ENCODE measurements around the gene TM7SF3. TPM values are rescaled to one million over a fixed set of nuclear protein-coding genes. Genes with fewer than 3 reads are reported as not detected.

TM7SF3 gene
- total RNA-seq, 1 donor from 2014 or later: 48.1 TPM

GRCh38 chr12:27014859-27015729 is 910 bp upstream of the TM7SF3 start:
- no peak for DNase-seq (ENCODE audit: low read depth)
- peak overlapping the region; percentile 81 for H3K4me3 ChIP-seq (ENCODE audit: low read depth, low read length)
- TF ChIP-seq, protein P1, sequence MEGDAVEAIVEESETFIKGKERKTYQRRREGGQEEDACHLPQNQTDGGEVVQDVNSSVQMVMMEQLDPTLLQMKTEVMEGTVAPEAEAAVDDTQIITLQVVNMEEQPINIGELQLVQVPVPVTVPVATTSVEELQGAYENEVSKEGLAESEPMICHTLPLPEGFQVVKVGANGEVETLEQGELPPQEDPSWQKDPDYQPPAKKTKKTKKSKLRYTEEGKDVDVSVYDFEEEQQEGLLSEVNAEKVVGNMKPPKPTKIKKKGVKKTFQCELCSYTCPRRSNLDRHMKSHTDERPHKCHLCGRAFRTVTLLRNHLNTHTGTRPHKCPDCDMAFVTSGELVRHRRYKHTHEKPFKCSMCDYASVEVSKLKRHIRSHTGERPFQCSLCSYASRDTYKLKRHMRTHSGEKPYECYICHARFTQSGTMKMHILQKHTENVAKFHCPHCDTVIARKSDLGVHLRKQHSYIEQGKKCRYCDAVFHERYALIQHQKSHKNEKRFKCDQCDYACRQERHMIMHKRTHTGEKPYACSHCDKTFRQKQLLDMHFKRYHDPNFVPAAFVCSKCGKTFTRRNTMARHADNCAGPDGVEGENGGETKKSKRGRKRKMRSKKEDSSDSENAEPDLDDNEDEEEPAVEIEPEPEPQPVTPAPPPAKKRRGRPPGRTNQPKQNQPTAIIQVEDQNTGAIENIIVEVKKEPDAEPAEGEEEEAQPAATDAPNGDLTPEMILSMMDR (conservative IDR thresholded peaks at IDR 0.05; ENCODE audit: low read depth, low read length): no peak

DNA sequence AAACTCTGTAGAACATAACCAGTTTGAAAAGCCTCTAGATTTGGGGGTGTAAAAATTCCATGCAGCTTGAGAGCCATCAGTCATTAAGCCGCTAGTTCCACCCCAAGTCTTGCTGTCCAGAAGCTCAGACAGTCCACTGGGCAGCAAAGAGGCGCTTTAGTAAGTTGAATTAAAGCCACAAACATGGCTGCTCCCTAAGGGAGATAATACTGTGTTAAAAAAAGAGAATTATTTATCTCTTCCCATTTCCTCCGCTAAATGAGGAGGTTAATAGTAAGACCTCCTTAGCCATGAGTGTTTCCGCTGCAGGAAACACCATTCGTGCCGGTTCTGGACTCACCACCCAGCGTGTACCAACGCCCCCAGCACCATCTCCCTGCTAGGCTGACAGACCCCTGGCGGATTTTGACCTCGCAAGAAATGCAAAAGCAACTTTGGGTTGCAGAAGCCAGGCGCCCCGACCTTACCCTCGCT is 536 bp downstream of the TM7SF3 start:
- no peak for DNase-seq (ENCODE audit: low read depth)
- TF ChIP-seq, protein P1 (conservative IDR thresholded peaks at IDR 0.05; ENCODE audit: low read depth, low read length): no peak
- H3K4me3 ChIP-seq (ENCODE audit: low read depth, low read length): peak overlapping the region; percentile 81

DNA sequence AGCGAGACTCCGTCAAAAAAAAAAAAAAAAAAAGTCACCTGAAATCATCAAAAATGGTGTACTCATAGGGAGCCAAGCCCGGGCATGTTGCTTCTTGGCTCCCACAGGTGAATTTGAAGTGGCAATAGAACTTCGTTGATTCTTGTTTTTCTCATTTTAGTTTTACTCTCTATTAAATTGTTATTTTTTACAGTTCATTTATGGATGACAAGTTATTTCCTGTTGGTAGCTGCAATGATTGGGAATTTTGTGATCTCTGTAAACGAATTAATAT is 1.3 kb downstream of the TM7SF3 start:
- TF ChIP-seq, protein P1 (conservative IDR thresholded peaks at IDR 0.05; ENCODE audit: low read depth, low read length): no peak
- DNase-seq (ENCODE audit: low read depth): no peak
- H3K4me3 ChIP-seq (ENCODE audit: low read depth, low read length): peak overlapping the region; percentile 81

DNA sequence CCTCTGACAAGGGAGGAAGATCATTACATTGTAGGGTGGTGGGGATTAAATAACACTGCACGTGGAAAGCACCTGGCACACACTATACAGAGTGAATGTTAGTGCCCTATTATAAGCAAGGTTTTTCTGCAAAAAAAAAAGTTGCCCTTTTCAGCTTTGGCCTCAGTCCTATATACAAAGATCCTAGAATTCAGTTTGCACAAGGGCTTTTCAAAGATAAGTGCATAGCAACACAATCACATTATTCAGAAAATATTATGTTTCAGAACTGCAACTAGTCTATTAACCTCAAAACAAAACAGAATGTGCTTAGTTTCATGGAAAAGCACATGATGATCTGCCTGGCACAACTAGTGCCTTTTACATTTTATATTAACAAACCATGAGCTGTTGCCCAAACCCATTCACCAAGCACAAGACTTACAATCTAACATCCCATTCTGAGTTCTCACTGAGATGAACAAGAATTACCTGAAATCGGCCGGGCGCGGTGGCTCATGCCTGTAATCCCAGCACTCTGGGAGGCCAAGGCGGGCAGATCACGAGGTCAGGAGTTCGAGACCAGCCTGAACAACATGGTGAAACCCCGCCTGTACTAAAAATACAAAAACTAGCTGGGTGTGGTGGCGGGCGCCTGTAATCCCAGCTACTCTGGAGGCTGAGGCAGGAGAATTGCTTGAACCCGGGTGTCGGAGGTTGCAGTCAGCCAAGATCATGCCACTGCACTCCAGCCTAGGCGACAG is 1.8 kb downstream of the TM7SF3 start:
- peak overlapping the region; percentile 81 for H3K4me3 ChIP-seq (ENCODE audit: low read depth, low read length)
- DNase-seq (ENCODE audit: low read depth): no peak
- TF ChIP-seq, protein P1 (conservative IDR thresholded peaks at IDR 0.05; ENCODE audit: low read depth, low read length): no peak

DNA sequence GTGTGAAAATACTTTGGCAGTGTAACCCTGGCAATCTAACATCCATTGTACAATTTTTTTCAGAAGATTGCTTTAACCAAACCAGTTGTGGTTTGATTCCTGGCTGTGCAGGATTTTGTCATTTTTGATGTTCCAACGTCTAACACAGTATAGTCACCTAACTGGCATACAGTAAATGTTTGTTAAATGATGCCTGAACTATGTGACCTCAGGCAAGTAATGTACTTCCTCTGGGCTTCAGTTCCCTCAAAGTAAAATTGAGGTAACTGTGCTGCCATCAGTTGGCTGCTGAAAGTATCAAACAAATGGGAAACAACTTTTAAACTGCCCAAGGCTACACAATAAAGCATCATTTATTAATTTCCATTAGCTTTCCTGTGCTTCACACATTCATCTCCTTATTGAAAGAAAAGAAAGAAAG is 4.3 kb downstream of the TM7SF3 start:
- no peak for DNase-seq (ENCODE audit: low read depth)
- TF ChIP-seq, protein P1 (conservative IDR thresholded peaks at IDR 0.05; ENCODE audit: low read depth, low read length): peak; percentile 12

DNA sequence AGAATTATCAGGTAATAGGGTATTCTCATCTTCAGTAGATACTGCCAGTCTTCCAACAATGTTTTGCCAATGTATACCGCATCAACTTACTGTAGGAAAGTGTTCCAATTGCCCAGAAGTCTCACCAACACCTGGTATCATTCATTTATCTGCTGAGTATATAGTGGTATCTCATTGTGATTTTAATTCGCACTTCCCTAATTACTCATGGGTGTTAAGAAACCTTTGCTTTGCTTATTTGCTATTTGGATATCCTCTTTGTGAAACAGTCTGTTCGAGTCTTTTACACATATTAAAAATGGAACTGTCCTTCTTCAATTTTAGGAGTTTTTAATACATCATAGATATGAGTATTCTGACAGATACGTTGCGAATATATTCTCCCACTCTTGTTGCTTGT is 6.1 kb downstream of the TM7SF3 start:
- DNase-seq (ENCODE audit: low read depth): no peak
- TF ChIP-seq, protein P1 (conservative IDR thresholded peaks at IDR 0.05; ENCODE audit: low read depth, low read length): no peak

More for the DNA sequence above, 4.3 kb downstream of the TM7SF3 start:
- no peak overlapping the region for H3K4me3 ChIP-seq (ENCODE audit: low read depth, low read length)

More for the DNA sequence above, 6.1 kb downstream of the TM7SF3 start:
- H3K4me3 ChIP-seq (ENCODE audit: low read depth, low read length): no peak overlapping the region
